HepG2 (cell line): ENCODE data around the gene SZRD1. TPM values are rescaled to one million over a fixed set of nuclear protein-coding genes. Genes with fewer than 3 reads are reported as not detected.
A peak's percentile ranks its signal among the peaks of the same experiment; 100 is the strongest.

ENCODE experiments used
- HOMEZ ChIP-seq: IDR thresholded peaks from 2 replicates; pipeline ENCODE4 v1.6.1; 2016; ENCODE audit warnings: low read depth
- KMT2B ChIP-seq: IDR thresholded peaks from 2 replicates; pipeline ENCODE4 v1.6.1; 2016; ENCODE audit warnings: missing genetic modification reagents, missing compliant biosample characterization
- RBAK ChIP-seq: sonication (generic); formaldehyde crosslinking; IDR thresholded peaks from 2 replicates; pipeline ENCODE4 v1.5.1; 2020; ENCODE audit warnings: mild to moderate bottlenecking, missing genetic modification reagents
- SAP130 ChIP-seq: IDR thresholded peaks from 2 replicates; pipeline ENCODE4 v1.6.1; 2016; ENCODE audit warnings: low read depth
- SMAD1 ChIP-seq: sonication (generic); formaldehyde crosslinking; IDR thresholded peaks from 2 replicates; pipeline ENCODE4 v1.4.0; 2020; ENCODE audit warnings: missing genetic modification reagents, low read depth, mild to moderate bottlenecking, borderline replicate concordance
- ZBTB20 ChIP-seq: sonication (generic); formaldehyde crosslinking; IDR thresholded peaks from 2 replicates; pipeline ENCODE4 v1.8.1; 2023; ENCODE audit warnings: missing genetic modification reagents, low read depth, mild to moderate bottlenecking, borderline replicate concordance
- ZBTB43 ChIP-seq: sonication (generic); formaldehyde crosslinking; conservative IDR thresholded peaks from 2 replicates; pipeline ENCODE4 v1.4.0; 2020; ENCODE audit warnings: missing genetic modification reagents
- ZHX2 ChIP-seq, 2 experiments: sonication (generic) in 1 of 2; formaldehyde crosslinking in 1 of 2; IDR thresholded peaks; 2 replicates each; pipeline versions ENCODE4 v1.6.1 to v1.9.0; 2014 to 2022; ENCODE audit warnings: antibody characterized with exemption in 1 of 2, borderline replicate concordance in 1 of 2, inconsistent platforms in 1 of 2, low read depth in 1 of 2, missing genetic modification reagents in 1 of 2
- ZNF264 ChIP-seq: sonication (generic); formaldehyde crosslinking; IDR thresholded peaks from 2 replicates; pipeline ENCODE4 v1.4.0; 2020; ENCODE audit warnings: missing genetic modification reagents
- ZNF335 ChIP-seq: sonication (generic); formaldehyde crosslinking; IDR thresholded peaks from 2 replicates; pipeline ENCODE4 v1.4.0; 2020; ENCODE audit warnings: missing genetic modification reagents
- ZNF446 ChIP-seq: sonication (generic); formaldehyde crosslinking; IDR thresholded peaks from 2 replicates; pipeline ENCODE4 v1.5.0; 2020; ENCODE audit warnings: mild to moderate bottlenecking, missing genetic modification reagents
- ZNF530 ChIP-seq: sonication (generic); formaldehyde crosslinking; IDR thresholded peaks from 2 replicates; pipeline ENCODE4 v1.5.0; 2020; ENCODE audit warnings: low read depth, mild to moderate bottlenecking, missing genetic modification reagents
- ZNF570 ChIP-seq: sonication (generic); formaldehyde crosslinking; IDR thresholded peaks from 2 replicates; pipeline ENCODE4 v1.4.0; 2020; ENCODE audit warnings: mild to moderate bottlenecking, missing genetic modification reagents, borderline replicate concordance
- ZNF672 ChIP-seq: sonication (generic); formaldehyde crosslinking; IDR thresholded peaks from 2 replicates; pipeline ENCODE4 v1.8.1; 2022; ENCODE audit warnings: missing genetic modification reagents
- ZSCAN20 ChIP-seq: sonication (generic); formaldehyde crosslinking; IDR thresholded peaks from 2 replicates; pipeline ENCODE4 v1.4.0; 2020; ENCODE audit warnings: missing genetic modification reagents, mild to moderate bottlenecking, borderline replicate concordance
- polyA plus RNA-seq, 8 experiments: library from polyadenylated mRNA; depleted of rRNA in 3 of 8; stranded (reverse) in 7 of 8; unstranded in 1 of 8; fragments of >200 nt; fragmentation: Illumina TruSeq in 4 of 8; extraction: Trizol in 4 of 8; gene quantifications; 2 replicates each; pipeline versions ENCODE4 v1.2.1 to v1.2.3, GENCODE V29; 2011 to 2016; ENCODE audit warnings: low read depth in 4 of 8, missing spikeins in 1 of 8, mixed read lengths in 1 of 8; ENCODE audit not compliant: insufficient read depth in 1 of 8
- total RNA-seq, 5 experiments: library from RNA; depleted of rRNA; stranded (reverse); fragments of >200 nt; fragmentation: Illumina TruSeq; extraction: Trizol; gene quantifications; 2 replicates each; pipeline ENCODE4 v1.2.3, GENCODE V29; 2016; ENCODE audit warnings: low read depth in 1 of 5
- TF ChIP-seq, protein P1 (sequence below): sonication (generic); formaldehyde crosslinking; IDR thresholded peaks from 2 replicates; pipeline ENCODE4 v1.4.0; 2020; ENCODE audit warnings: mild to moderate bottlenecking, missing genetic modification reagents

SZRD1 gene
- total and polyA plus RNA-seq, 2 of the 13 experiments (the other 11 are each of a cell fraction or from before 2014, with no cell fraction given), result 28.5 to 41.4 TPM

- TF ChIP-seq HOMEZ (CRISPR knock-in tag) (peak; percentile 24; the same call in 1 of the 2 replicates), ZNF335 (CRISPR knock-in tag) (peak; percentile 92; the same call in 1 of the 2 replicates), ZNF446 (no peak), ZBTB43 (CRISPR knock-in tag) (no peak), KMT2B (CRISPR knock-in tag) (peak; percentile 59), RBAK (CRISPR knock-in tag) (no peak), ZSCAN20 (CRISPR knock-in tag) (no peak), SMAD1 (no peak), ZNF530 (CRISPR knock-in tag) (no peak), ZHX2 (IDR thresholded peaks at IDR 0.05; ENCODE audit: low read depth) (peak; percentile 100), ZHX2 (CRISPR knock-in tag; IDR thresholded peaks at IDR 0.05; ENCODE audit: borderline replicate concordance) (no peak; the same call in 1 of the 2 replicates), ZBTB20 (CRISPR knock-in tag) (no peak; the same call in 1 of the 2 replicates), SAP130 (CRISPR knock-in tag) (peak; percentile 86), ZNF672 (CRISPR knock-in tag) (no peak), ZNF264 (no peak), ZNF570 (CRISPR knock-in tag) (no peak)
- TF ChIP-seq, protein P1, sequence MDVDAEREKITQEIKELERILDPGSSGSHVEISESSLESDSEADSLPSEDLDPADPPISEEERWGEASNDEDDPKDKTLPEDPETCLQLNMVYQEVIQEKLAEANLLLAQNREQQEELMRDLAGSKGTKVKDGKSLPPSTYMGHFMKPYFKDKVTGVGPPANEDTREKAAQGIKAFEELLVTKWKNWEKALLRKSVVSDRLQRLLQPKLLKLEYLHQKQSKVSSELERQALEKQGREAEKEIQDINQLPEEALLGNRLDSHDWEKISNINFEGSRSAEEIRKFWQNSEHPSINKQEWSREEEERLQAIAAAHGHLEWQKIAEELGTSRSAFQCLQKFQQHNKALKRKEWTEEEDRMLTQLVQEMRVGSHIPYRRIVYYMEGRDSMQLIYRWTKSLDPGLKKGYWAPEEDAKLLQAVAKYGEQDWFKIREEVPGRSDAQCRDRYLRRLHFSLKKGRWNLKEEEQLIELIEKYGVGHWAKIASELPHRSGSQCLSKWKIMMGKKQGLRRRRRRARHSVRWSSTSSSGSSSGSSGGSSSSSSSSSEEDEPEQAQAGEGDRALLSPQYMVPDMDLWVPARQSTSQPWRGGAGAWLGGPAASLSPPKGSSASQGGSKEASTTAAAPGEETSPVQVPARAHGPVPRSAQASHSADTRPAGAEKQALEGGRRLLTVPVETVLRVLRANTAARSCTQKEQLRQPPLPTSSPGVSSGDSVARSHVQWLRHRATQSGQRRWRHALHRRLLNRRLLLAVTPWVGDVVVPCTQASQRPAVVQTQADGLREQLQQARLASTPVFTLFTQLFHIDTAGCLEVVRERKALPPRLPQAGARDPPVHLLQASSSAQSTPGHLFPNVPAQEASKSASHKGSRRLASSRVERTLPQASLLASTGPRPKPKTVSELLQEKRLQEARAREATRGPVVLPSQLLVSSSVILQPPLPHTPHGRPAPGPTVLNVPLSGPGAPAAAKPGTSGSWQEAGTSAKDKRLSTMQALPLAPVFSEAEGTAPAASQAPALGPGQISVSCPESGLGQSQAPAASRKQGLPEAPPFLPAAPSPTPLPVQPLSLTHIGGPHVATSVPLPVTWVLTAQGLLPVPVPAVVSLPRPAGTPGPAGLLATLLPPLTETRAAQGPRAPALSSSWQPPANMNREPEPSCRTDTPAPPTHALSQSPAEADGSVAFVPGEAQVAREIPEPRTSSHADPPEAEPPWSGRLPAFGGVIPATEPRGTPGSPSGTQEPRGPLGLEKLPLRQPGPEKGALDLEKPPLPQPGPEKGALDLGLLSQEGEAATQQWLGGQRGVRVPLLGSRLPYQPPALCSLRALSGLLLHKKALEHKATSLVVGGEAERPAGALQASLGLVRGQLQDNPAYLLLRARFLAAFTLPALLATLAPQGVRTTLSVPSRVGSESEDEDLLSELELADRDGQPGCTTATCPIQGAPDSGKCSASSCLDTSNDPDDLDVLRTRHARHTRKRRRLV (CRISPR knock-in tag), result no peak
These were observed at the start of gene SZRD1 (continued) for GRCh38 chr1:16366722-16367257.
